Measurements from ENCODE around the gene EML2. TPM values are rescaled to one million over a fixed set of nuclear protein-coding genes. Genes with fewer than 3 reads are reported as not detected.

EML2 gene
- total and polyA plus RNA-seq, 7 donors = 10.4 to 75.6 (median 34.6) TPM

- WGBS, 2 donors = 5 to 7% methylated on average over 52 of the region's 52 CpGs
- no peak for DNase-seq
- H3K9me3 ChIP-seq = no peaks in the 10 kb centered on the region
- peak within 1 kb of the TSS; percentile 5 to 32 (median 28) for H3K4me3 ChIP-seq
- no peaks in the 10 kb centered on the region for H3K36me3 ChIP-seq
- H3K4me1 ChIP-seq = peaks cover 0 to 10% (median 3%) of the 10 kb centered on the region in 4 donors
- peaks cover 15 to 81% (median 69%) of the 10 kb centered on the region in 3 donors for H3K27me3 ChIP-seq
- peak within 1 kb of the TSS in 3 of 4 donors; percentile 4 to 56 (median 17) for H3K27ac ChIP-seq
- intact Hi-C loops (cut with DNase I) = no loop called here
- peak in 1 of 4 donors; percentile 21 for TF ChIP-seq POLR2AphosphoS5 (IDR thresholded peaks at IDR 0.05)
- no peak for TF ChIP-seq CTCF (IDR thresholded peaks at IDR 0.05)
Observed at GRCh38 chr19:45601524-45602374, 37.4 kb downstream of the EML2 start, which contains the start of gene GPR4. GPR4 (minus strand) TSS chr19:45602212; CDS start chr19:45591866, 10,346 bp downstream.

DNA sequence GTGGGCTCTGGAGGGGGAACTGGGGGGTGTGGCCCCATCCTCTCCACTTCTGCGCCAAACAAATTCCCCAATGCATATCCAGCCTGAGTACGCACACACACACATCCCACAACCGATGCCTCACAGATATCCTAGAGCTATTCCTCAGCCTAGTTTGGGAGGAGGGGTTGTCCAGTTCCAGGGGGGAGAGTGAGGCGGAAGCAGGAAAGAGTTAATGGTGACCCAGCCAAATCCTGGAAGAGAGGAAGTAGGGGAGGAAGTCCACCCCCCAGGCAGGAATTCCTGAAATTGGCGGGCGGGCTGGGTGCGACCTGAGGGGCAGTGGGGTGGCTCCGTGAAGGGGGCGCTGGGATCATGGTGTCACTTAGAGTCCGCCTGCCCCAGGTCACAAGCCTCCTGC is 38.1 kb downstream of the EML2 start:
- Histone ChIP-seq H3K27ac (peak overlapping the region in 3 of 4 donors; percentile 1 to 56 (median 17)), H3K4me3 (peak overlapping the region in 2 of 4 donors; percentile 26 to 32), H3K36me3 (no peaks in the 10 kb centered on the region), H3K9me3 (no peaks in the 10 kb centered on the region), H3K4me1 (peaks cover 0 to 10% (median 3%) of the 10 kb centered on the region in 4 donors), H3K27me3 (peaks cover 15 to 87% (median 70%) of the 10 kb centered on the region in 3 donors)
- intact Hi-C loops (cut with DNase I) = no loop called here
- DNase-seq = no peak
- WGBS, 2 donors = 20 to 28% methylated on average over 10 of the region's 10 CpGs
- TF ChIP-seq CTCF (IDR thresholded peaks at IDR 0.05) (no peak), POLR2A (IDR thresholded peaks at IDR 0.05) (no peak), POLR2AphosphoS5 (IDR thresholded peaks at IDR 0.05) (no peak), EP300 (IDR thresholded peaks at IDR 0.05) (no peak)

- Histone ChIP-seq H3K4me3 (no peak overlapping the region), H3K36me3 (no peaks in the 10 kb centered on the region), H3K27ac (peak overlapping the region in 2 of 4 donors; percentile 1 to 56), H3K4me1 (peaks cover 0 to 10% (median 3%) of the 10 kb centered on the region in 4 donors), H3K9me3 (no peaks in the 10 kb centered on the region), H3K27me3 (peaks cover 15 to 94% (median 70%) of the 10 kb centered on the region in 3 donors)
- no peak for DNase-seq
- intact Hi-C loops (cut with DNase I) = no loop called here
- 49 to 51% methylated on average over 5 of the region's 5 CpGs for WGBS, 2 donors
- TF ChIP-seq EP300 (IDR thresholded peaks at IDR 0.05) (no peak), POLR2A (IDR thresholded peaks at IDR 0.05) (no peak), POLR2AphosphoS5 (IDR thresholded peaks at IDR 0.05) (no peak), CTCF (IDR thresholded peaks at IDR 0.05) (no peak)
Observed at GRCh38 chr19:45600340-45600885, 38.8 kb downstream of the EML2 start.

GRCh38 chr19:45599286-45599685 is 39.9 kb downstream of the EML2 start:
- no peak for DNase-seq
- TF ChIP-seq POLR2A (IDR thresholded peaks at IDR 0.05) (no peak), POLR2AphosphoS5 (IDR thresholded peaks at IDR 0.05) (no peak), CTCF (IDR thresholded peaks at IDR 0.05) (no peak), EP300 (IDR thresholded peaks at IDR 0.05) (no peak)
- intact Hi-C loops (cut with DNase I) = no loop called here
- no peaks in the 10 kb centered on the region for H3K9me3 ChIP-seq
- peaks cover 0 to 10% (median 3%) of the 10 kb centered on the region in 4 donors for H3K4me1 ChIP-seq
- 8 to 16% methylated on average over 13 of the region's 13 CpGs for WGBS, 2 donors
- H3K27ac ChIP-seq = peak overlapping the region in 2 of 4 donors; percentile 29 to 46
- no peaks in the 10 kb centered on the region for H3K36me3 ChIP-seq
- no peak overlapping the region for H3K4me3 ChIP-seq
- H3K27me3 ChIP-seq = peaks cover 15 to 100% (median 70%) of the 10 kb centered on the region in 3 donors
